ENCODE results near the gene WDR13. TPM values are rescaled to one million over a fixed set of nuclear protein-coding genes. Genes with fewer than 3 reads are reported as not detected.
"Not testable (repeated sequence)": the region's sequence is repeated elsewhere in the genome, so short reads cannot be mapped to it uniquely, and the experiment has no call there.

The WDR13 gene
- total RNA-seq: 119 and 212 TPM in 2 replicates

DNA sequence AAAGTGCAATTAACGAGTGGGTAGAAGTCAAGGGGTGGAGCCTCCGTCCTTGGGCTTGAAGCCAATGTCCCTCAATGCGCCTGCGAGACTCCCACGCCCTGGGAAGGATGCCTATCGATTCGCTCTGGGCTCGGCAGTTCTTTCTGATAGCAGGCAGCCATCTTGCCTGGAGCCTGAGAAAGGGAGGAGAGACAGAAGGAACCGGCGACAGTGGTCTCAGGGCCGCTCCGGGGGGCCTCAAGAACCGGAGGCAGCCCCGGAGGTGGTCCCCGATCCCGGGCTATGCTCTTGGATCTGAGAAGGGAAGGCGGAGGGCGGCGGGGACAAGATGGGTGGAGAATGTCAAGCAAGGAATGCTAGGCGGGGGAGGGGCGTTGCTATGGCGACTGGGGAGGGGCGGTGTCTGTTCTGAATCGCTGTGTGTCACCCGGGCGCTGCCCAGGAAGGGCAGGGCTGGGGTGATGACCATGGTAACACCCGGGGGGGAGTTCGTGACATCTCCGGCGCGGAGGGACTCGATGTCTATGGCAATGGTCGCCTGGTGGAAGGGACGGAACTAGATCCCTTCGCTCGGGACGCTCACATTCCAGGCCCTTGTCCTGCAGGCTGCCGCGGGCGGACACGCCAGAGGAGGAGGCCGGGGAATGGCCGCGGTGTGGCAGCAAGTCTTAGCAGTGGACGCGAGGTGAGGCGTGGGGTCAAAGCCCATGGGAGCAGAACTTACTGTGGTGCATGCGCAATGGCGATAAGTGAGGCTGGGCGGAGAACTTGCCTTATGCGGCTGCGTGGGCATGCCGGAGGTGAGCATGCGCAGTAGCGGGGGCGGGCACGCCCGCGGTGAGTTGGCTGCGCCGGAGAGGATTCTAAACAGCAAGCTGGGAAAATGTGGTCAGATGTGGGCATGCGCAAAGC is at the start of gene WDR13:
WDR13 (plus strand) TSS at position 140 of the 912 bp plus-strand sequence; CDS start at position 645, 505 bp downstream.
- DNase-seq (ENCODE audit: low read depth): peak; percentile 89

DNA sequence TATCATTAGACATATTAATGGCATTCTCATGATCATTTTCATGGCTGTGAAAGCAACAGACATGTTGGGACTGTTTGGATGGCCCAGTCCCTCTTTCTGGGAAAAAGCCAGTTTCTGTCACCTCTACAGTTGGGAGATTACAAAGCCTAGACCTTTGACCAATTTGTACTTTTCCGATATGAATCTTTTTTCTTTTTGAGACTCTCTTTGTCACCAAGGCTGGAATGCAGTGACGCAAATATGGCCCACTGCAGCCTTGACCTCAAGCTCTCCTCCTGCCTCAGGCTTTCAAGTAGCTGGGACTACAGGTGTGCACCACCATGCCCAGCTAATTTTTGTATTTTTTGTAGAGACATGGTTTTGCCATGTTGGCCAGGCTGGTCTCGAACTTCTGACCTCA is 48.4 kb upstream of the WDR13 start:
- no peak for DNase-seq (ENCODE audit: low read depth)

DNA sequence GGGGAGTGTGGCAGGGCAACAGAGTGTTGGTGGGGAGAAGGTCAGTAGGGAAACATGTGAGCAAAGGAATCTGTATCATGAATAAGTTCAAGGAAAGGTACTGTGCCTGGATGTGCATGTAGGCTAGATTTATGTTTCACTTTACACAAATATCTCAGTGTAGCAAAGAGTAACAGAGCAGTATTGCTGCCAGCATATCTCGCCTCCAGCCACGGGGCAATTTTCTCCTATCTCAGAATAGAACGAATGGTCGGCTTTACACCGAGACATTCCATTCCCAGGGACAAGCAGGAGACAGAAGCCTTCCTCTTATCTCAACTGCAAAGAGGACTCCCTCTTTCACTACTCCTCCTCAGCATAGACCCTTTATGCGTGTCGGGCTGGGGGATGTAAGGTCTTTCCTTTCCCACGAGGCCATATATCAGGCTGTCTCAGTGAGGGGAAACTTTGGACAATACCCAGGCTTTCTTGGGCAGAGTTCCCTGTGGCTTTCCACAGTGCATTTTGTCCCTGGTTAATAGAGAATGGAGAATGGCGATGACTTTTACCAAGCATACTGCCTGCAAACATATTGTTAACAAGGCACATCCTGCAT is 41.5 kb upstream of the WDR13 start:
- DNase-seq (ENCODE audit: low read depth): not testable (repeated sequence)

DNA sequence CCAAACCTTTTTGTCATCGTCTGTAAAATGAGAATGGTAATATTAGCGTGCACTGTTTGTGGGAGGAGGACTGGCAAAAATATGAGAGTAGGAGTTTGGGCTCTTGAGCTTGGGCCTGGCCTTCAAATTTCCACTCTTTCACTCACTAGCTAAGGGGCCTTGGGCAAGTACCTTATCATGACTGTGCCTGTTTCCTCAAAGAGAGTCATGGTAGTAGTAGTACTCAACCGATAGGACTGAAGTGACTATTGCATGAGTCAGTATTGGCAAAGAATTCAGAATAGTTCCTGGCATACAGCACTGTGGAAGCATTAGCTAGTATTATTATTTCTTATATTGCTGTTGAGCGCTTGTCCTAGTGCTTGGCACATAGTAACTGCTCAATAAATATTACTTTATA is 39.0 kb upstream of the WDR13 start:
- DNase-seq (ENCODE audit: low read depth): peak; percentile 80

DNA sequence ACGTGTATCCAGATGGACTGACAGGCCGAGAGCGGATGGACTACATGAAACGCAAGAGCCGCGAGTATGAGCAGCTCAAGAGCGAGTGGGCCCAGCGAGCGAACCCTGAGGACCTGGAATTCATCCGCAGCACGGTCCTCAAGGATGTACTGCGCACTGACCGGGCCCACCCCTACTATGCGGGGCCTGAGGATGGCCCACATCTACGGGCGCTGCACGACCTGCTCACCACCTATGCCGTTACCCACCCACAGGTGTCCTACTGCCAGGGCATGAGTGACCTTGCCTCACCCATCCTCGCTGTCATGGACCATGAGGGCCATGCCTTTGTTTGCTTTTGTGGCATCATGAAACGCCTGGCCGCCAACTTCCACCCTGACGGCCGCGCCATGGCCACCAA is 37.7 kb upstream of the WDR13 start:
- DNase-seq (ENCODE audit: low read depth): no peak

DNA sequence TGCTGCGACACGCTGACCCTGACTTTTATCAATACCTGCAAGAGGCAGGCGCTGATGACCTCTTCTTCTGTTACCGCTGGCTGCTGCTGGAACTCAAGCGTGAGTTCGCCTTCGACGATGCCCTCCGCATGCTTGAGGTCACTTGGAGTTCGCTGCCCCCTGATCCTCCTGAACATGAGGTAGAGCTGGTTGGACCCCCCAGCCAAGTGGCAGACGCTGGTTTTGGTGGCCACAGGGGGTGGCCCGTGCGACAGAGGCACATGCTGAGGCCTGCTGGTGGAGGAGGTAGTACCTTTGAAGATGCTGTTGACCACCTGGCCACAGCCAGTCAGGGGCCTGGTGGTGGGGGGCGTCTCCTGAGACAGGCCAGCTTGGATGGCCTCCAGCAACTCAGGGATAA is 37.2 kb upstream of the WDR13 start:
- no peak for DNase-seq (ENCODE audit: low read depth)

DNA sequence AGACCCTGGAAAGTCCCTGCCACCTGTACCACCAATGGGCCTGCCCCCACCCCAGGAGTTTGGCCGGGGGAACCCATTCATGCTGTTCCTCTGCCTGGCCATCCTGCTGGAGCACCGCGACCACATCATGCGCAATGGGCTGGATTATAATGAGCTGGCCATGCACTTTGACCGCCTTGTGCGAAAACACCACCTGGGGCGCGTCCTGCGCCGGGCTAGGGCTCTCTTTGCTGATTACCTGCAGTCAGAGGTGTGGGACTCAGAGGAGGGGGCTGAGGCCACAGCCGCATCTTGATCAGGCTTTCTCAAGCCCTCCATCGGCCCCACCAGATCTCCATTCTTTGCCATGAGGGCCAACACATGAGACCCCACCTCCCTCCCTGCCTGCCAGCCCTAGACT is 36.6 kb upstream of the WDR13 start:
- DNase-seq (ENCODE audit: low read depth): no peak

DNA sequence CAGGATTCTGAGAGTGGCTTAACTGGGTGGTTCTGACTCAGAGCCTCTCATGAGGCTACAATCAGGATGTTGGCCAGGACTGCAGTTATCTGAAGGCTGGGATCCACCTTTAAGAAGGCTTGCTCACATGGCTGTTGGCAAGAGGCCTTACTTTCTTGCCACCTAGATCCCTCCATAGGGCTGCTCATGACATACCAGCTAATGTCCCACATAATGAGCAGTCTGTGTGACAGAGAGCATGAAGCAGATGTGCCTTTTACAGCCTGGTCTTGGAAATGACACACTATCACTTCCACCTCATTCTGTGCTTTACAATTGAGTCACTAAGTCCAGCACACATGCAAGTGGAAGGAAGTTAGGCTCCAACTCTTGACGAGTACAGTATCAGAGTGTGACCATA is 27.3 kb upstream of the WDR13 start:
- DNase-seq (ENCODE audit: low read depth): no peak

DNA sequence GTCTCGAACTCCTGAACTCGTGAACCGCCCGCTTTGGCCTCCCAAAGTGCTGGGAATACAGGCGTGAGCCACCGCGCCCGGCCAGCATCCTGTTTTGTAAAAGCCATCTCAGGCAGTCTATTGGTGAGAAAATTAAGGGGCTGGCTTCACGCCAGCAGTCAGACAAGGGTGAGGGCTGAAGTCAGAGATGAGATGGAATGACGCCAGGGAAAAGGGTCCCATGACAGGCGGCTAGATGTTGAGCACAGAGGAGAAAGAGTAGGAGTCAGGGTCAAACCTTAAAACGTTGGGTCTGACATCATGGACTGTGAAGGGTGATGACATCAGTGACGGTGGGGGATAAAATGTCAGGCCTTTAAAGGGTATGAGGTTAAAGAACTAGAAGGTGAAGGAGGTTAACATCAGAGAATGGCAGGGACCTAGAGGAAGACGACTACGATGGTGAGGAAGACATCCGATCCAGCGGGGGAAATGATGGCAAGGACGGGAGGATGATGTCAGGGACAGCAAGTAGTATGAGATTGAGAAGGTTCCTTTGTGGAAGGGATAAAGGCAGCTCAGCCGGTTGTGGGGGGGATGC is 23.5 kb upstream of the WDR13 start:
- DNase-seq (ENCODE audit: low read depth): no peak

DNA sequence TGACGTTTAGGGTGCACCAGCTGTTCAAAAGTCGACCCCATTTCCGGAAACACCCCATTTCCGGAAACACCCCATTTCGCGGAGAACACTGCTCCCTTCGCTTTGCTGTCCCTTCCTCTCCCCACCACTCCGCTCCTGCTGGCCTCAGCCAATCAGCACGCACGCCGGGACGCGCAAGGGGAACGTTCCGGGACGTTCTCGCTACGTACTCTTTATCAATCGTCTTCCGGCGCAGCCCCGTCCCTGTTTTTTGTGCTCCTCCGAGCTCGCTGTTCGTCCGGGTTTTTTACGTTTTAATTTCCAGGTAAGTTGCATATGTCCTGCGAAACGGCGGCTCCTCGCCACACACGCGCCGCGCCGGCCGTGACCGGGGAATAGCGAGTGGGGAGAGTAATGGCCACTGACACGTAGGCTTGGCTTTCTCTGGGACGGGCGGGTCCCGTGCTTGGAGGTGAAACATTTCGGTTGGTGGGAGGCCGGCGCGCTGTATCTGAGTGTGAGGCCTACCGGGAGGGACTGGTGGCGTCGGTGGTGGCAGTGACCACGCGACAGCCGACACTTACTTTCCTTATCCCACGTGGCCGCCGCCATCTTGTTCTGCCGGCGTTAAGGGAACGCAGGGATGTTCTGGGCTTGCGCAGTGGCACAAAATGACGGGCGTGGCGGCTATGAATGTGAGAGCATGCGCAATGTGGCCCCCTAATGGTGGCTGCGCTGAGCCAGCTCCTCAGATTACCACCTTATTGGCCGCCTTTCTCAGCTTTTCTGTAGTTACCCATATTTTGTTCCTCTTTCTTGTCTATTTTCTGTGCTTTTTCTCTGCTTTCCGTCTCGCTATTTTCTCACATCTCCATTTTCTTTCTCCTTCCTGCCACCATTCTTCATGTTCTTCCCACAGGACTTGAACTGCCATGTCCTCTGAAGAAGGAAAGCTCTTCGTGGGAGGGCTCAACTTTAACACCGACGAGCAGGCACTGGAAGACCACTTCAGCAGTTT is 22.7 kb upstream of the WDR13 start, which contains the start of gene RBM3:
RBM3 (plus strand) TSS at position 215 of the 997 bp plus-strand sequence; CDS start at position 912, 697 bp downstream.
- DNase-seq (ENCODE audit: low read depth): peak; percentile 79

DNA sequence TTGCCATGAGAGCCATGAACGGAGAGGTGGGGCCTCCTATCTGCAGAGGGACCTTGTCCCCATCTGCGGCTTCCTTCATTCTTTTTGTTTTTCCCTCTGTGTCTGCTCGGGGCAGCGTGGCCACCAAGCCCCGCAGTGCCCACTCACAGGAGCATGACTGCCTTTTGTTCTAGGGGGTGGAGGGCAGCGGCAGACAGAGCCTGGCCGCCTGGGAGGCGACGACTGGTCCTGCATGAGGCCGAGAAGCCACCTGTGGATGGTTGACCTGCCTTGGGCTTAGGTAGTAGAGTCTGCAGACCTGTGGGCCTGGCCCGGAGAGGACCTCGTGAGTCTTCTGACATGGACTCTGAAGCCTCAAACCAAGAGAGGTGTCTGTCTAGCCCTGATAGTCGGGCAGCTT is 21.6 kb upstream of the WDR13 start:
- no peak for DNase-seq (ENCODE audit: low read depth)

DNA sequence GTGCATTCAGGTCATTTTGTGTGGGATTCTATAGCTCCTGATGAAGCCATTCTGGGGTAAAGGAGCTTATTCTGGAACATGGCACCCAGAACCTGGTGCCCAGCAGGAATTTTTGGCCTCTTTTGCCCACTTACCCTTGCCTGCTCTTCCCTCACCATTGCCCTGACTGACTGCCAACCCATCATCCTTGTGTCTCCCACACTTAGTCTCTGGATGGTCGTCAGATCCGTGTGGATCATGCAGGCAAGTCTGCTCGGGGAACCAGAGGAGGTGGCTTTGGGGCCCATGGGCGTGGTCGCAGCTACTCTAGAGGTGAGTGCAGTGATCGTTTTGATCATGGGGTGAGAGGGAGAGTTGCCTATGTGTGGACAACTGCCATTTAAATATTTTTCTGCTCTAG is 21.2 kb upstream of the WDR13 start:
- DNase-seq (ENCODE audit: low read depth): no peak

DNA sequence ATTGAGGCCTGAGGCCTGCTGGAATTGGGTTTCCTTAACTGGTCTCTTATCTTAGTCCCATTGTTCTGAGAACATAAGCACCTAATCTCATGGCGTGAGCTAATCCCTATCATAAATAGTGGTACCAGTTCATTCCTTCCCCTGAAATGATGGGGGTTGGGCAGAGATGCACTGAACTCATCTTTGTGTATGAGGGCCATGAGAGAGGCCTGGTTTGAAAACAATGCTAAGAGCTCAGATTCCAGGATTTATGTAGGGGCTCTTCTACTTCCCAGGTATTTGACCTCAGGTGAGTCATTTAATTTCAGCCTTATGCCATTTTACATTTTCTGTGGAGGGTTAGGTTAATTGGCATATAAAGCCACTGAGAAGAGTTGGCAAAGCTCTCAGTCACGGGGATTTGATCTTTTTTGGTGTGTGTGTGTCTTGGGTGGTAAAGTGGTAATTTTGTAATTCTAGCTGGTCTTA is 18.6 kb upstream of the WDR13 start:
- DNase-seq (ENCODE audit: low read depth): no peak

DNA sequence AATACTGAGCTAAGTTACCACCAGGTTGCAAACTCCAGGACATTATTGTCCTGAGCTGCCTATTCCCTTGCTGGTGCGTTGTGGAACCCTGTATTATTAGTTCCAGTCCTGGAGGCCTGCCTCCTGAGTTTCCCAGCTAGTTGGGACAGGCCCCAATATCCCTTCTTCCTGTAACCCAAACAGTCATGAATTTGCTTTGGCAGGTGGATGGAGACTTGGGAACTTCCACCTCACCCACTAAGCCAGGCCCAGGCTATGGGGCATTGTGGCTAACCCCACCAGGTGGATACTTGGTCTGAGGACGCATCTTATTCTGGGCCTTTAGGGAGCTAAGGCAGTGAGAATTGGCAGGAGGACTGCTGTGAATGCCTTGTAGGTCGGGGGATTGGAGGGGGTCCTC is 18.0 kb upstream of the WDR13 start:
- no peak for DNase-seq (ENCODE audit: low read depth)

DNA sequence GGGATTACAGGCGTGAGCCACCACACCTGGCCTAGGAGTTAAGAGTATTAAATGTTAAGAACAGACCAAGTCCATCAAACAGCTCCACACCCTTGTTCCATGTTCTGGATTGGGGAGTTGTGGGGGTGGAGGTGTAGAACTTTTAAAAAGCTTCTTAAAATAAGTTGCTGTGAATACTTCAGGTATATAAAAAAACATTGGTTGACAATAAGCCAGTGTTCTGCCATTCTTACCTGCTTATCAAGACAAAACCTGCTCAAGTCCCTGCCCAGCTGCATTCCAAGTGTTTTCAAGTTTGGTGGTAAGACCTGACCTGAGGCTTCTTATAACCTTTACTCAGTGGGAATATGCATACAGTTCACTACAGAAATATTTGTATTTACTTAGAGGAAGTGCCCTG is 16.6 kb upstream of the WDR13 start:
- no peak for DNase-seq (ENCODE audit: low read depth)

DNA sequence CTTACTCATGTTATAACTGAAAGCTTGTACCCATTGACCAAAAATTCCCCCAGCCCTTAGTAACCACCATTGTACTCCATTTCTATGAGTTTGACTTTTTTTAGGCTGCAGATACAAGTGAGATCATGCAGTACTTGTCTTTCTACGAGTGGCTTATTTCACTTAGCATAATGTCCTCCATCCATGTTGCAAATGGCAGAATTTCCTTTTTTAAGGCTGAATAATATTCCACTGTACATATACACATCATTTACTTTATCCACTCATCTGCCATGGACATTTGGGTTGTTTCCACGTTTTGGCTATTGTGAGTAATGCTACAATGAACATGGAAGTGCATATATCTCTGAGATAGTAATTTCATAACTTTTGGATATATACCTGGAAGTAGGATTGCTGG is 12.6 kb upstream of the WDR13 start:
- DNase-seq (ENCODE audit: low read depth): no peak

DNA sequence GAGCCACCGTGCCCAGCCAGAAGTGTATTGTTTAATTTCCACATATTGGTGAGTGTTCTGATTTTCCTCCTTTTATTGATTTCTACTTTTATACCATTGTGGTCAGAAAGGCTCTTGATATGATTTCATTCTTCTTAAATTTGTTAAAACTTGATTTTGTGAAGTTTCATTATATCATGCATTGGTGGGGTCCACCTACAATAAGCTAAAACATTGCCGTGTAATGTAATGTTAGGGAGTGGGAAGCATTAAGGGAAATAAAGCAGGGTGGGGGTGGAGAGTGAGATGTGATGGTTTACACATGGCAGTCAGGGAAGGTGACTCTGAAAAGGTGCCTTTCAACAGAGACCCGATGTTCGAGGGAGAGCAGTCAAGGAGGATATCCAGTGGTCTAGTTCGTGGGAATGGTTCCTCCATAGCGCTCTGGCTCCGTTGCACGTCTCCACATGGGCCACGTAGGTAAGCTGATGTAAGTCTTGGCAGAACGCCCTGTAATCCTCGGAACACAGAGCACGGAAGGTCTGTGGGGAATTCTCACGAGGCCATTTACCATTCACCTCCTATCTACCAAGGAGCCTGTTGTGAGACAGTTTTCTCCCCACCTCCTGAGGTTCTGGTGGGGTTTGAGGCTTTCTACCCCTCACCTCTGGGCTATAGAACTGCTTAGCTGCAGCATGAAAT is 7.7 kb upstream of the WDR13 start:
- no peak for DNase-seq (ENCODE audit: low read depth)

DNA sequence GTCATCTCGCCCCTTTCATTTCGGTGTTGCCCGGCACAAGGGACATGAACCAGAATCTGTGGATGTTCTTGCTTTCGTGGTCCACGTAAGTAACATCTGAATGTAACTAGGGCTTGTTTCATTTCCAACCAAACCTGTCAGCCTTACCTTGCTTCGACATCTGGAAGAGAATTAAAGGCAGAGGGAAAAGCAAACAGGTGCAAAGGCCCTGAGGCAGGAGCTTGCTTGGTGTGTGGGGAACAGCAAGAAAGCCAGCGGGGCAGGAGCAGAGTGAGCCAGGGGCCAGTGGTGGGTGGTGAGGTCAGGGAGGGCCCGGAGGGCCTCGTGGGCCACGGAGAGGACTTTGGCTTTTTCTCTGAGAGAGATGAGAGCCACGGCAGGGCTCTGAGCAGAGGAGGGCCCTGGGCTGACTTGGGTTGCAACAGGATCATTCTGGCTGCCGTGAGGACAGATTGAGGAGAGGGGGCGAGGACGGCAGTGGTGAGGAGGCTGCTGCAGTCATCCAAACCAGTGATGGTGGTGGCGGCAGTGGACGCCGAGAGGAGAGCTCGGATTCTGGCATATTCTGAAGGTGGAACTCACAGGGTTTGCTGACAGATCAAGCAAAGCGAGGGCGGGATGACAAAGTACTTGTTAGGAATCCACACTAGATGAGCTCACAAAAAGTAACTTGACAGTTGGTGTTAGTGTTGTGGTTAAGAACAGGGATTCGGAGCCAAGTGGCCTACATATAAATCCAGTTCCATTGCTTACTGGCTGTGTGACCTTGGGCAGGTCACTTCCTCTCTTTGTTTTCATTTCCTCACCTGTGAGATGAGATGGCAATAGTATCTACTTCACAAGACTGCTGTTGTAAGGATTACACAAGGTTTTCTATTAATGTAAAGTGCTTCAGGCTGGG is 6.8 kb upstream of the WDR13 start:
- no peak for DNase-seq (ENCODE audit: low read depth)

DNA sequence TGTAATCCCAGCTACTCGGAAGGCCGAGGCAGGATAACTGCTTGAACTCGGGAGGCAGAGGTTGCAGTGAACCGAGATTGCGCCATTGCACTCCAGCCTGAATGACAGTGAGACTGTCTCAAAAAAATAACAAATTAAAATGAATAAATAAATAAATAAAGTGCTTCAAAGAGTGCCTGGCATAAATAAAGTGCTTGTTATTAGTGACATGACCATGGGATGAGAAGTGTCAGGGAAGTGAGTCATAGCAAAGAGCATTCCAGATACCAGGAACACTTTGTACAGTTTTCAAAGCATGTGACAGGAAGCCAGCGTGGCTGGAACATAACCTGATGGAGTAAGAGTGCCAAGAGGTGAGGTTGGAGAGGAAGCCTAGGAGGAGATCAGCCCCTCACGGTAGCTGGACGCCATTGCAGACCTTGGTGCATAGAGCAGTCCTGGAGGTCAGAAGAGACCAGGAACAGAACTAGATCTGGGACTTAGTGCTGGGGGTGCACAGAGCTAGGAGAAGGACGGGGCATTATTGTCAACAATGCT is 6.0 kb upstream of the WDR13 start:
- DNase-seq (ENCODE audit: low read depth): peak; percentile 88

DNA sequence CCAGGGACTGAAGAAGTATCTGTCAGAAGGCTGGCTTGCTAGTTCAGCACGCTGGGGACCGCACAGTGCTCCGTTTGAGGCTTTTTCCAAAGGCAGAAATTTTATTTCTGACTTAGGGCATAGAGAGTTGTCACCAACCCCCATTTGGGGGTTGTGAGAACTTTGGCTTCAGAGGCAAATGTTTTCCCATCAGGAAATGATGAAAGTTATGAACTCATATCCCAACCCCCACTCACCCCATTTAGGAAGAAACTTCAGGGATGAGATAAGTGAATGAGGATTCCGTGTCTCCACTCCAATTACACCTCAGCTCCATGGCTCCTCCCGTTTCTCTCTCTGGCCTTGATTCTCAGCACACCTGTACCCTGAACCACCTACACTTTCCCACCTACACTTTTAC is 4.3 kb upstream of the WDR13 start:
- no peak for DNase-seq (ENCODE audit: low read depth)
